ENCODE results near the gene EXOC1L.

GRCh38 chr4:55819634-55820033 lies at the start of gene EXOC1L:
- TF ChIP-seq CTCF (IDR thresholded peaks at IDR 0.05) (no peak), POLR2A (IDR thresholded peaks at IDR 0.05) (no peak), EP300 (IDR thresholded peaks at IDR 0.05) (no peak)
